ENCODE measurements around the gene ZBTB1. TPM values are rescaled to one million over a fixed set of nuclear protein-coding genes. Genes with fewer than 3 reads are reported as not detected.
A peak's percentile ranks its signal among the peaks of the same experiment; 100 is the strongest.

Gene ZBTB1
- total RNA-seq, 1 donor from 2014 or later: 39.5 TPM

DNA sequence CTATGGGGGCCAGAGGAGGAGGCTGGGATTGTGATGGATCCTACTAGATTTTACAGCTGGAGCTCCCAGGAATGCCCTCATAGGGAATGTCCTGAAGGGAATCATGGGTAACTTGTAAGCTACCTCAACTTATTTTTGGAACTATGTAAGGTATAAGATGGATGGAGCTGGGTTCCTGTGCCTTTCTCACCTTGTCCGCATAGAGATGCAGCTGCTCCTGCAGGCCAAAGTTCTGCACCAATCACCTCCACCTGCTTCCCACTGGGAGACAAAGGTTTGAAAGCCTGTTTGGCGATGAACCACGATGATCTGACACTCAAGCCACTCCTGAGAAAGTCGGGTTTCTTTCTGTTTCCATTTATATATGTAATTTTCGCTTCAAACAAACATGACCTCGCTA is 39.9 kb upstream of the ZBTB1 start:
- no peaks in the 10 kb centered on the region for H3K27me3 ChIP-seq (ENCODE audit: control insufficient read depth, insufficient read depth, low read length)
- DNase-seq (ENCODE audit: low read depth): no peak
- peak overlapping the region; percentile 51 for H3K4me3 ChIP-seq (ENCODE audit: low read depth, low read length)
- no peaks in the 10 kb centered on the region for H3K36me3 ChIP-seq (ENCODE audit: control insufficient read depth, insufficient read depth, low read length)
- no peak for FAIRE-seq
- TF ChIP-seq, protein P1, sequence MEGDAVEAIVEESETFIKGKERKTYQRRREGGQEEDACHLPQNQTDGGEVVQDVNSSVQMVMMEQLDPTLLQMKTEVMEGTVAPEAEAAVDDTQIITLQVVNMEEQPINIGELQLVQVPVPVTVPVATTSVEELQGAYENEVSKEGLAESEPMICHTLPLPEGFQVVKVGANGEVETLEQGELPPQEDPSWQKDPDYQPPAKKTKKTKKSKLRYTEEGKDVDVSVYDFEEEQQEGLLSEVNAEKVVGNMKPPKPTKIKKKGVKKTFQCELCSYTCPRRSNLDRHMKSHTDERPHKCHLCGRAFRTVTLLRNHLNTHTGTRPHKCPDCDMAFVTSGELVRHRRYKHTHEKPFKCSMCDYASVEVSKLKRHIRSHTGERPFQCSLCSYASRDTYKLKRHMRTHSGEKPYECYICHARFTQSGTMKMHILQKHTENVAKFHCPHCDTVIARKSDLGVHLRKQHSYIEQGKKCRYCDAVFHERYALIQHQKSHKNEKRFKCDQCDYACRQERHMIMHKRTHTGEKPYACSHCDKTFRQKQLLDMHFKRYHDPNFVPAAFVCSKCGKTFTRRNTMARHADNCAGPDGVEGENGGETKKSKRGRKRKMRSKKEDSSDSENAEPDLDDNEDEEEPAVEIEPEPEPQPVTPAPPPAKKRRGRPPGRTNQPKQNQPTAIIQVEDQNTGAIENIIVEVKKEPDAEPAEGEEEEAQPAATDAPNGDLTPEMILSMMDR (IDR thresholded peaks at IDR 0.05; ENCODE audit: insufficient read depth, low read length, severe bottlenecking): no peak

DNA sequence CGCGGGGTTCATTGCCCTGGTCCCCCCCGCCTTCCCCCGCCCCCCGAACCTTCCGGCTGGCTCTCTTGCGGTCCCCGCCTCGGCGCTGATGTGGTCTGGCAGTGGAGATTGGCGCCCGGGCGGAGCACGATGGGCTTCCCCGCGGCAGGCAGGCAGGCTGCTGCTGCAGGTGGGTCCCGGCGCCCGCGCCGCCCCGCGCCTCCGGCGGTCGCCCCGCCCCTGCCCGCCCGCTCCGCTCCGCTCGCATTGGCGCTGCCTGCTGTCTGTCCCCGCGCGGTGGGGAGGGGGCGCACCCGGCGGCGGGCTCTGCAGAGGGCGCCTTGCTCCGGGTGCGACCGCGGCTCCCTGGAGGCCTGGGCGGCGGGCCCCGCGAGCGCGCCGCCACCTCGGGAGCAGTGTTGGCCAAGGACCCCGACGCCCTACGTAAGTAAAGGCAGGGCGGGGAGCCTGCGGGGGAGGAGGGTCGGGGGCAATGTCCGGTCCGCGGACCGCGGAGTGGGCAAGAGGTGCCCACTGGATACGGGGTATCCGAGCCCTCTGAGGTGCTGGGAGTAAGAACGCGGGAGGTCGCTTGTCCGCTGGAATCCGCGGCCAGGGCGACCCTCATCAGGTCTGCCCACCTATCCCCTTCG is 39.3 kb upstream of the ZBTB1 start, which contains the start of gene AKAP5:
TSS of gene AKAP5 (plus strand) at position 309 of the 632 bp plus-strand sequence. CDS start 2,896 bp downstream, outside the sequence.
- DNase-seq (ENCODE audit: low read depth) (peak; percentile 8), FAIRE-seq (no peak)
- Histone ChIP-seq H3K36me3 (ENCODE audit: control insufficient read depth, insufficient read depth, low read length) (no peaks in the 10 kb centered on the region), H3K27me3 (ENCODE audit: control insufficient read depth, insufficient read depth, low read length) (no peaks in the 10 kb centered on the region), H3K4me3 (ENCODE audit: low read depth, low read length) (peak within 1 kb of the TSS; percentile 51)
- TF ChIP-seq, protein P1 (IDR thresholded peaks at IDR 0.05; ENCODE audit: insufficient read depth, low read length, severe bottlenecking): no peak

DNA sequence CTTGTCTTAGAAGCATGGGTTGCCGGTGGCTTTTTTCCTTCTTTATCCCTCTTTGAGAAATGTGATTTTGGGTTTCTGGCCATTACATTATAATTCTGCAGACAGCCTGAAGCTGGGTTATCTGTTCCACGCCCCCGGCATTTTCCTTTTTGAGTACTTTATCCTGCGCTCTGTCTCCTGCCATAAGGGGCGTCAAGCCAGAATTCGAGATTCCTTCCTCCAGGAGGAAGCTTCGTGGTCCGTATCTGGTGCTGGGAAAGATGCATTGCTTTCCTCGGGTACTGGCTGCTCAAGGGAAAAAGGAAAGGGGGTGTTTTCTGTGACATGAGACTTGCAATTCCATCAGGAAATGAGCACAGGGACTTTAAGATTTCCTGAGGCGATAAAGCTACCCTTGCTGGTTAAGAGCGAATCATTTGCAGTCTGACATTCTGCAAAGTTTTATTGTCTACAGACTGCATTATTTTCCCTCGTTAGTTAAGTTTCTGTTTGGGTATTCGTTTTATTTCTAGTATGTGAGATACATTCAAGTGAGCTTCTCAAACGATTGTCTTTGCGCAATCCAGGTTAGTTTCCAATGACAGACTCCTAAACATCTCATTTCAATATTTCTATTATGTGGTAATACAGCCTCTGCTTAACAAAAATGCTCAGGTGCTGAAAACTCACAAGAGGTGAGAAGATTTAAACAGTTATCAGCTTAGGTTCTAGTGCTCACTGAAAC is 38.6 kb upstream of the ZBTB1 start:
- Histone ChIP-seq H3K4me3 (ENCODE audit: low read depth, low read length) (peak overlapping the region; percentile 51), H3K36me3 (ENCODE audit: control insufficient read depth, insufficient read depth, low read length) (no peaks in the 10 kb centered on the region), H3K27me3 (ENCODE audit: control insufficient read depth, insufficient read depth, low read length) (no peaks in the 10 kb centered on the region)
- TF ChIP-seq, protein P1 (IDR thresholded peaks at IDR 0.05; ENCODE audit: insufficient read depth, low read length, severe bottlenecking): no peak
- no peak for FAIRE-seq
- peak; percentile 26 for DNase-seq (ENCODE audit: low read depth)

DNA sequence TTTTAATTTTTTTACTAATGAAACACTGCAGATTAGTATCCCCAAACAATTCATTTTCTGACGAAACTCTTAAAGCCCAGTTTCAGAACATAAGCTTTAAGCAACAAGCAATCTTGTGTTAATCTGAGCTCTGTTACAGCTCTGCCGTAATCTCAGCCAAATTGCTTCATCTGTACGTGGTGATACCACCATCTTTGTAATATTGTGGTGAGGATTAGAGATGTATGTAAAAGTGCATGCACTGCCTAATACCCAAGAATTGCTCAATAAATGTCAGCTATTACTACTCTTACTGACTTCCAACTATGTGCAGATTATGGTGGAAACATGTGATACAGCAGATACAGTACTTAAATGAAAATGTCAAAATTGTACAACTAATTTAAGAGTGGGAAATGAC is 37.5 kb upstream of the ZBTB1 start:
- Histone ChIP-seq H3K4me3 (ENCODE audit: low read depth, low read length) (no peak overlapping the region), H3K27me3 (ENCODE audit: control insufficient read depth, insufficient read depth, low read length) (no peaks in the 10 kb centered on the region), H3K36me3 (ENCODE audit: control insufficient read depth, insufficient read depth, low read length) (no peaks in the 10 kb centered on the region)
- TF ChIP-seq, protein P1 (IDR thresholded peaks at IDR 0.05; ENCODE audit: insufficient read depth, low read length, severe bottlenecking): no peak
- DNase-seq (ENCODE audit: low read depth): no peak
- FAIRE-seq: no peak

DNA sequence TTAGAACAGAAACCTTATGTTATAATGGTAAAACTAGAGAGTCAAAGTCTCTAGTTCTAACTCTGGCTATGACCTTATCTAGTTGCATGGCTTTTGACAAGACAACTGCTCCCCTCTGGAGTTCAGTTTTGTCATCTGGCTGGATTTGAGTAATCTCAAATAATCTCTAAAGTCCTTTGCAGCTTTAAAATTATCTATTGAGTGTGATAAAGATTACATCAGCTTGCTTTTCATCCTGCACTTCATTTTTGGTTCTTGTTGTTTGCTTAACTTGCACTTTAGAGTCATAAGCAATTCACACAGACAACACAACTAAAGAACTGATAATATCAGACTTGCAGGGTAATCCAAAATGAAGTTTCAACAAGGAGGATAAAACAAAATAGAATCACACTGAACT is 37.0 kb upstream of the ZBTB1 start:
- FAIRE-seq: no peak
- TF ChIP-seq, protein P1 (IDR thresholded peaks at IDR 0.05; ENCODE audit: insufficient read depth, low read length, severe bottlenecking): no peak
- Histone ChIP-seq H3K4me3 (ENCODE audit: low read depth, low read length) (no peak overlapping the region), H3K27me3 (ENCODE audit: control insufficient read depth, insufficient read depth, low read length) (no peaks in the 10 kb centered on the region), H3K36me3 (ENCODE audit: control insufficient read depth, insufficient read depth, low read length) (no peaks in the 10 kb centered on the region)
- DNase-seq (ENCODE audit: low read depth): no peak

All from bronchial epithelial cell (primary cell).